ENCODE data around the gene ILK. TPM values are rescaled to one million over a fixed set of nuclear protein-coding genes. Genes with fewer than 3 reads are reported as not detected.

The ILK gene
- total and polyA plus RNA-seq, 2 of the 13 experiments (the other 11 are each of a cell fraction or from before 2014, with no cell fraction given), result 70.3 to 108 TPM

DNA sequence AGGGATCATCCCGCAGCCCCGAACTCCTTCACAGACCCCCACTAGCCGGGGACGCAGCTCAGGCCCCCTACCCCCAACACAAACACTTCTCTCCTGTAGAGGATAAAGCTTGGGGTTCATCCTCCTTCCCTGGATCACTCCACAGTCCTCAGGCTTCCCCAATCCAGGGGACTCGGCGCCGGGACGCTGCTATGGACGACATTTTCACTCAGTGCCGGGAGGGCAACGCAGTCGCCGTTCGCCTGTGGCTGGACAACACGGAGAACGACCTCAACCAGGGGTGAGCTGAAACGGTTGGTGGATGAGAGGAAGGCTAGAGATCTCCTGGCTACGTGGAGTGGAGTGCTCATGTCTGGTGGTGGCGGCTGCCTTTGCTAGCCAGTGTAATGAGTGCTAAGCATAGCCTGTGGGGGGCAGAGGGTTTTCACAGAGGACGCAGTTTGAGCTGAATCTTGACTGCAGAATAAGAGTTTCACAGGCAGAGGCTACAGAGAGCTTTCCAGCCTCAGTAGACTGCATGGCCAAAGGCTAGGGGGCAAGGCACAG is 580 bp downstream of the ILK start (continued):
- no peak for TF ChIP-seq ZNF564 (CRISPR knock-in tag; IDR thresholded peaks at IDR 0.05)
- no peak for TF ChIP-seq ATAD3A (CRISPR knock-in tag; IDR thresholded peaks at IDR 0.05)
- no peak for TF ChIP-seq ZNF7 (CRISPR knock-in tag; IDR thresholded peaks at IDR 0.05)
- no peak for TF ChIP-seq ZNF713 (CRISPR knock-in tag; IDR thresholded peaks at IDR 0.05)
- TF ChIP-seq, protein P1, sequence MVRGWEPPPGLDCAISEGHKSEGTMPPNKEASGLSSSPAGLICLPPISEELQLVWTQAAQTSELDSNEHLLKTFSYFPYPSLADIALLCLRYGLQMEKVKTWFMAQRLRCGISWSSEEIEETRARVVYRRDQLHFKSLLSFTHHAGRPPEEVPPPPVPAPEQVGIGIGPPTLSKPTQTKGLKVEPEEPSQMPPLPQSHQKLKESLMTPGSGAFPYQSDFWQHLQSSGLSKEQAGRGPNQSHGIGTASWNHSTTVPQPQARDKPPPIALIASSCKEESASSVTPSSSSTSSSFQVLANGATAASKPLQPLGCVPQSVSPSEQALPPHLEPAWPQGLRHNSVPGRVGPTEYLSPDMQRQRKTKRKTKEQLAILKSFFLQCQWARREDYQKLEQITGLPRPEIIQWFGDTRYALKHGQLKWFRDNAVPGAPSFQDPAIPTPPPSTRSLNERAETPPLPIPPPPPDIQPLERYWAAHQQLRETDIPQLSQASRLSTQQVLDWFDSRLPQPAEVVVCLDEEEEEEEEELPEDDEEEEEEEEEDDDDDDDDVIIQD (CRISPR knock-in tag; IDR thresholded peaks at IDR 0.05; ENCODE audit: low read depth), result no peak
- TF ChIP-seq ZNF484 (CRISPR knock-in tag; IDR thresholded peaks at IDR 0.05; ENCODE audit: borderline replicate concordance, low read depth), result no peak
- no peak for TF ChIP-seq ZNF333 (CRISPR knock-in tag; IDR thresholded peaks at IDR 0.05; ENCODE audit: borderline replicate concordance)
- peak; percentile 35; the same call in 1 of the 2 replicates for TF ChIP-seq MYC (CRISPR knock-in tag; IDR thresholded peaks at IDR 0.05; ENCODE audit: borderline replicate concordance)
- no peak for TF ChIP-seq ZNF468 (CRISPR knock-in tag; IDR thresholded peaks at IDR 0.05)
- no peak for TF ChIP-seq ZC3H13 (CRISPR knock-in tag; IDR thresholded peaks at IDR 0.05)
- TF ChIP-seq, protein P2, sequence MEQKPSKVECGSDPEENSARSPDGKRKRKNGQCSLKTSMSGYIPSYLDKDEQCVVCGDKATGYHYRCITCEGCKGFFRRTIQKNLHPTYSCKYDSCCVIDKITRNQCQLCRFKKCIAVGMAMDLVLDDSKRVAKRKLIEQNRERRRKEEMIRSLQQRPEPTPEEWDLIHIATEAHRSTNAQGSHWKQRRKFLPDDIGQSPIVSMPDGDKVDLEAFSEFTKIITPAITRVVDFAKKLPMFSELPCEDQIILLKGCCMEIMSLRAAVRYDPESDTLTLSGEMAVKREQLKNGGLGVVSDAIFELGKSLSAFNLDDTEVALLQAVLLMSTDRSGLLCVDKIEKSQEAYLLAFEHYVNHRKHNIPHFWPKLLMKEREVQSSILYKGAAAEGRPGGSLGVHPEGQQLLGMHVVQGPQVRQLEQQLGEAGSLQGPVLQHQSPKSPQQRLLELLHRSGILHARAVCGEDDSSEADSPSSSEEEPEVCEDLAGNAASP (CRISPR knock-in tag; IDR thresholded peaks at IDR 0.05; ENCODE audit: borderline replicate concordance), result no peak
- TF ChIP-seq ZNF747 (CRISPR knock-in tag; IDR thresholded peaks at IDR 0.05; ENCODE audit: borderline replicate concordance), result peak; percentile 46; the same call in 1 of the 2 replicates
- no peak for TF ChIP-seq KLF6 (CRISPR knock-in tag; IDR thresholded peaks at IDR 0.05)
- TF ChIP-seq, protein P3, sequence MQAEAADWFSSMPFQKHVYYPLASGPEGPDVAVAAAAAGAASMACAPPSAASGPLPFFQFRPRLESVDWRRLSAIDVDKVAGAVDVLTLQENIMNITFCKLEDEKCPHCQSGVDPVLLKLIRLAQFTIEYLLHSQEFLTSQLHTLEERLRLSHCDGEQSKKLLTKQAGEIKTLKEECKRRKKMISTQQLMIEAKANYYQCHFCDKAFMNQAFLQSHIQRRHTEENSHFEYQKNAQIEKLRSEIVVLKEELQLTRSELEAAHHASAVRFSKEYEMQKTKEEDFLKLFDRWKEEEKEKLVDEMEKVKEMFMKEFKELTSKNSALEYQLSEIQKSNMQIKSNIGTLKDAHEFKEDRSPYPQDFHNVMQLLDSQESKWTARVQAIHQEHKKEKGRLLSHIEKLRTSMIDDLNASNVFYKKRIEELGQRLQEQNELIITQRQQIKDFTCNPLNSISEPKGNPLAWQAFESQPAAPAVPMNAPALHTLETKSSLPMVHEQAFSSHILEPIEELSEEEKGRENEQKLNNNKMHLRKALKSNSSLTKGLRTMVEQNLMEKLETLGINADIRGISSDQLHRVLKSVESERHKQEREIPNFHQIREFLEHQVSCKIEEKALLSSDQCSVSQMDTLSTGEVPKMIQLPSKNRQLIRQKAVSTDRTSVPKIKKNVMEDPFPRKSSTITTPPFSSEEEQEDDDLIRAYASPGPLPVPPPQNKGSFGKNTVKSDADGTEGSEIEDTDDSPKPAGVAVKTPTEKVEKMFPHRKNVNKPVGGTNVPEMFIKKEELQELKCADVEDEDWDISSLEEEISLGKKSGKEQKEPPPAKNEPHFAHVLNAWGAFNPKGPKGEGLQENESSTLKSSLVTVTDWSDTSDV (CRISPR knock-in tag; IDR thresholded peaks at IDR 0.05), result peak; percentile 41; the same call in 1 of the 2 replicates
- TF ChIP-seq ZFX (CRISPR knock-in tag; IDR thresholded peaks at IDR 0.05; ENCODE audit: low read depth), result no peak
- TF ChIP-seq, protein P4, sequence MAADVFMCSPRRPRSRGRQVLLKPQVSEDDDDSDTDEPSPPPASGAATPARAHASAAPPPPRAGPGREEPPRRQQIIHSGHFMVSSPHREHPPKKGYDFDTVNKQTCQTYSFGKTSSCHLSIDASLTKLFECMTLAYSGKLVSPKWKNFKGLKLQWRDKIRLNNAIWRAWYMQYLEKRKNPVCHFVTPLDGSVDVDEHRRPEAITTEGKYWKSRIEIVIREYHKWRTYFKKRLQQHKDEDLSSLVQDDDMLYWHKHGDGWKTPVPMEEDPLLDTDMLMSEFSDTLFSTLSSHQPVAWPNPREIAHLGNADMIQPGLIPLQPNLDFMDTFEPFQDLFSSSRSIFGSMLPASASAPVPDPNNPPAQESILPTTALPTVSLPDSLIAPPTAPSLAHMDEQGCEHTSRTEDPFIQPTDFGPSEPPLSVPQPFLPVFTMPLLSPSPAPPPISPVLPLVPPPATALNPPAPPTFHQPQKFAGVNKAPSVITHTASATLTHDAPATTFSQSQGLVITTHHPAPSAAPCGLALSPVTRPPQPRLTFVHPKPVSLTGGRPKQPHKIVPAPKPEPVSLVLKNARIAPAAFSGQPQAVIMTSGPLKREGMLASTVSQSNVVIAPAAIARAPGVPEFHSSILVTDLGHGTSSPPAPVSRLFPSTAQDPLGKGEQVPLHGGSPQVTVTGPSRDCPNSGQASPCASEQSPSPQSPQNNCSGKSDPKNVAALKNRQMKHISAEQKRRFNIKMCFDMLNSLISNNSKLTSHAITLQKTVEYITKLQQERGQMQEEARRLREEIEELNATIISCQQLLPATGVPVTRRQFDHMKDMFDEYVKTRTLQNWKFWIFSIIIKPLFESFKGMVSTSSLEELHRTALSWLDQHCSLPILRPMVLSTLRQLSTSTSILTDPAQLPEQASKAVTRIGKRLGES (CRISPR knock-in tag; IDR thresholded peaks at IDR 0.05; ENCODE audit: borderline replicate concordance), result no peak
- TF ChIP-seq, protein P5, sequence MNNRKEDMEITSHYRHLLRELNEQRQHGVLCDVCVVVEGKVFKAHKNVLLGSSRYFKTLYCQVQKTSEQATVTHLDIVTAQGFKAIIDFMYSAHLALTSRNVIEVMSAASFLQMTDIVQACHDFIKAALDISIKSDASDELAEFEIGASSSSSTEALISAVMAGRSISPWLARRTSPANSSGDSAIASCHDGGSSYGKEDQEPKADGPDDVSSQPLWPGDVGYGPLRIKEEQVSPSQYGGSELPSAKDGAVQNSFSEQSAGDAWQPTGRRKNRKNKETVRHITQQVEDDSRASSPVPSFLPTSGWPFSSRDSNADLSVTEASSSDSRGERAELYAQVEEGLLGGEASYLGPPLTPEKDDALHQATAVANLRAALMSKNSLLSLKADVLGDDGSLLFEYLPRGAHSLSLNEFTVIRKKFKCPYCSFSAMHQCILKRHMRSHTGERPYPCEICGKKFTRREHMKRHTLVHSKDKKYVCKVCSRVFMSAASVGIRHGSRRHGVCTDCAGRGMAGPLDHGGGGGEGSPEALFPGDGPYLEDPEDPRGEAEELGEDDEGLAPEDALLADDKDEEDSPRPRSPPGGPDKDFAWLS (CRISPR knock-in tag; IDR thresholded peaks at IDR 0.05; ENCODE audit: borderline replicate concordance), result no peak
- no peak for TF ChIP-seq PRPF4 (IDR thresholded peaks at IDR 0.05; ENCODE audit: low read depth, low read length, poor library complexity, severe bottlenecking)
- TF ChIP-seq KMT2A (CRISPR knock-in tag; IDR thresholded peaks at IDR 0.05), result 0 out of 2 replicates have a peak, but pooled peaks have one; percentile 22
- no peak for TF ChIP-seq KDM6A (CRISPR knock-in tag; IDR thresholded peaks at IDR 0.05; ENCODE audit: low read depth)
